Retinal pigment epithelial cell (primary cell): ENCODE data around the gene TUBB6.
A peak's percentile ranks its signal among the peaks of the same experiment; 100 is the strongest.

Experiments used
- DNase-seq: peaks from one replicate; pipeline ENCODE4 v3.0.0-alpha.2; 2010; ENCODE audit warnings: low read depth
- H3K4me3 ChIP-seq: 2 replicates; pipeline ENCODE4 v1.5.1; 2011; ENCODE audit warnings: mild to moderate bottlenecking, low read length, control low read depth, moderate library complexity
- TF ChIP-seq, protein P1 (sequence below): conservative IDR thresholded peaks from 2 replicates; pipeline ENCODE4 v1.5.1; 2011; ENCODE audit warnings: low read depth, low read length, control low read depth, inconsistent platforms

Gene TUBB6

DNA sequence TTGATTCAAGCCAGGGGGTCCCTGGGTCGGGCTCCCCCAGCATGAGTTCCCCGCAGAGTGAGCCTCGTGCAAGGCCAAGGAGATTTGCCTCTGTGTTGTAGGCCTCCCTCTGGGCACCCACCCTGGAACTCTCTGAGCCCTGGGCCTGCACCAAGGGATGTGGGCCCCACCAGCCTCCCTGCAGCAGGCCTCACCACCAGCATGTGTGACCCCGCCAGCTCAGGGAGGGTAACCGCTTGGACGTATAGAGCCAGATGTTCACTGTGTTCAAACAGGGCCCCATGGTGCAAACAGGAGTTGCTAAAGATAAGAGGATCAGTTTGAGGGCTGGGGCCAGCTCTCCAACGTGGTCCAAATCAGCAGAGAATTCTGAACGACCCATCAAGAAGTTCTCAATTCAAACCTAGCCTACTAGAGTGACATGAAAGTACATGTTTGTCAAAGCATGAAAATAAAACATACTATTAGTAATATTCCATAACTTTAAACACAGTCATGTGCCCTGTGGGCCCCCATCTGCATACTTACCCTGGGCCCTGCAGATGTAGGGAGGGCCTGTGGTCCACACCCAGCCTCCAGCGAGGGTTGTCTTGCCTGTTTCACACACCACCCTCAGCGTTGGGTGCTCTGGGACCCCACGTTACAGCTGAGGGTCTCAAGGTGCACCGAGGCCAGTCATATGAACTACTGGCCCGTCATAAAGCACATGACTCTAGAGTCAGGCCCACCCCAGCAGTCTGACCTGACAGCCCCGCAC, 5.5 kb upstream of the TUBB6 start:
- no peak for DNase-seq
- TF ChIP-seq, protein P1, sequence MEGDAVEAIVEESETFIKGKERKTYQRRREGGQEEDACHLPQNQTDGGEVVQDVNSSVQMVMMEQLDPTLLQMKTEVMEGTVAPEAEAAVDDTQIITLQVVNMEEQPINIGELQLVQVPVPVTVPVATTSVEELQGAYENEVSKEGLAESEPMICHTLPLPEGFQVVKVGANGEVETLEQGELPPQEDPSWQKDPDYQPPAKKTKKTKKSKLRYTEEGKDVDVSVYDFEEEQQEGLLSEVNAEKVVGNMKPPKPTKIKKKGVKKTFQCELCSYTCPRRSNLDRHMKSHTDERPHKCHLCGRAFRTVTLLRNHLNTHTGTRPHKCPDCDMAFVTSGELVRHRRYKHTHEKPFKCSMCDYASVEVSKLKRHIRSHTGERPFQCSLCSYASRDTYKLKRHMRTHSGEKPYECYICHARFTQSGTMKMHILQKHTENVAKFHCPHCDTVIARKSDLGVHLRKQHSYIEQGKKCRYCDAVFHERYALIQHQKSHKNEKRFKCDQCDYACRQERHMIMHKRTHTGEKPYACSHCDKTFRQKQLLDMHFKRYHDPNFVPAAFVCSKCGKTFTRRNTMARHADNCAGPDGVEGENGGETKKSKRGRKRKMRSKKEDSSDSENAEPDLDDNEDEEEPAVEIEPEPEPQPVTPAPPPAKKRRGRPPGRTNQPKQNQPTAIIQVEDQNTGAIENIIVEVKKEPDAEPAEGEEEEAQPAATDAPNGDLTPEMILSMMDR = no peak
- no peak overlapping the region for H3K4me3 ChIP-seq

DNA sequence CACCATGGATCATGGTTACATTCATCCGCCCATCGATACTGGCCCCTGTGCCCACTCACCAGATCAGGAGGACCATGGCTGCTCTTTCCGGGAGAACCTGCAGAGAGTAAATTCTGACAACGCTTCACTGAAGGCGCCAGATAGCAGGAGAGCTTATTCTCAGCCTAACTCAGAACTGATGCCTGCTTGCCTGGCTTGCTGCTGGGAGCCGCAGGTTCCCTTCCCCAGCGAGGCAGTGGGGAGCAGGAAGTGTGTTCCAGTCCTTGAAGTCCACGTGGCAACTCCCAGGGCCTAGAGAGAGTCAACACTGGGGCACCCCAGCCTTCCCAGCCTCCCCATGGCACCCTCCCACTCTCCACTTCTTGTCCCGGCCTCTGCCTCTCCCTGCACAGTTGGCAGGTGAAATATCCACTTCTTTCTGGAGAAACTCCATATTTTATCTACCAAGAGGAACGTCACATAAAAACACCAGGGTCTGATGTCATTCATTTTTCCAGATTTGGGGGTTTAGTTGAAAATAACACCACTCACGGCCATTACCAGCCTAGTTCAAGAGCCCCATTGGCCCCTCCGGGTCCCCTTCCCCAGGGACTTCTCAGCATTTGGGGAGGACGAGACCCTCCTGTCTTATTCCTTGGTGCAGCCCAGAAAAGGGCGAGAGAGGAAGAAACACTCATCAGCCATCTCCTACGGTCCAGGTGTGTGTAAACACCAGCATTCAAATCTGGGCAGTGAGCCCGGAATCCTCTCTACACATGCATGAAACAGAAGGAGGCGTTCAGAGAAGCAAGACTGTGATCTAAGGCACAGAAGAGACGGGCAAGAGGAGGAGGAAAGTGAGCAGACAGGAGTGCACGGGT, 3.5 kb upstream of the TUBB6 start:
- no peak overlapping the region for H3K4me3 ChIP-seq
- TF ChIP-seq, protein P1 = no peak
- DNase-seq = no peak

DNA sequence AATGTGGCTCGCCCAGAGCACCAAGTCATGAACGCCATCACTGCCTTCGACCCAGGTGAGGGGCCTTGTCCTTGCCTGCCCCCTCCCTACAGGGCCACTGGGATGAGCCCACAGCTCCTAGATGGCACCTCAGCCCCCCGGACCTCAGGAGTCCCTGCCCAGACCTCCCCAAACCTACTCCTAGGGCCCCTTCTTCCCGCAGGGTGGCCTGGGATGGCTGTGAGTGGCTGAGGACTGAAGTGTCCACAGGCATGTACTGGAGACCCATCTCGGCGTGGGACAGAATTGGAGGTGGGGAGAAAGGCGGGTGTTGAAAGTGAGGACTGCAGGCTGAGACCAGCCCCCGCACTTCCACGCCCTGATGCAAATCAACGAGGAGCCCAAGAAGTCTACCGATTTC, 2.8 kb upstream of the TUBB6 start:
- no peak overlapping the region for H3K4me3 ChIP-seq
- TF ChIP-seq, protein P1 = no peak
- no peak for DNase-seq

DNA sequence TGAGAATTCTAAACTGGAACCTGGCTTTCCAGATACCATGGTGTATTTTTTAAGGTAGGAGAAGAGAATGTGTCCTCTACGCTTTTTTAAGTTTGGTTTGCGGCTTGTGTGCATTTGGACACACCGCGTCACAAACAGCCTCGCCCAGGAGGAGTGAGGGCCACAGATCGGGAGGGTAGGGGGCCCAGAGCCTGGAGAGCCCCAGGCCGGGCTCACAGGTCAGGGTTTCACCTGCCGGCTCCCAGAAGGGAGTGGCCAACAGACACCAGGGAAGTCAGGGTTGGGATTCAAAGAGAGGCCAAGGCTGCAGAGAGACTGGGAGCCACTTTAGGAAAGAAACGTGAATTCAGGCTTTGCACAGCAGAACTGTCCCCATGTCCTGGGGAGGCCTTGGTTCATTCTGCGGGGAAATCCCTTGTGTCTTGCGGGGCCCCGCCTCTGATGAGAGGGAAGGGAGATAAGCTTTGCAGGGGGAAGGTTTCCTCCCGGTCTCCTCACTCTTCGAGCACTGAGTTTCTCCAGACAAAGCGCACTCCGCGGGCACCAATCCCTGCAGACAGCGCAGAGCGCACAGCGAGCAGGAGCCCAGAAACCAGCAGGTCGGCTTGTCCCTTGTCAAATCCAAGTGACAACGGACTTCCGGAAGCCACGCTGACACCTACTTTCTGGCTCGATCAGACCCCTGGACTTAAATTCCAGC, 2.0 kb upstream of the TUBB6 start:
- no peak overlapping the region for H3K4me3 ChIP-seq
- DNase-seq = no peak
- TF ChIP-seq, protein P1 = no peak

DNA sequence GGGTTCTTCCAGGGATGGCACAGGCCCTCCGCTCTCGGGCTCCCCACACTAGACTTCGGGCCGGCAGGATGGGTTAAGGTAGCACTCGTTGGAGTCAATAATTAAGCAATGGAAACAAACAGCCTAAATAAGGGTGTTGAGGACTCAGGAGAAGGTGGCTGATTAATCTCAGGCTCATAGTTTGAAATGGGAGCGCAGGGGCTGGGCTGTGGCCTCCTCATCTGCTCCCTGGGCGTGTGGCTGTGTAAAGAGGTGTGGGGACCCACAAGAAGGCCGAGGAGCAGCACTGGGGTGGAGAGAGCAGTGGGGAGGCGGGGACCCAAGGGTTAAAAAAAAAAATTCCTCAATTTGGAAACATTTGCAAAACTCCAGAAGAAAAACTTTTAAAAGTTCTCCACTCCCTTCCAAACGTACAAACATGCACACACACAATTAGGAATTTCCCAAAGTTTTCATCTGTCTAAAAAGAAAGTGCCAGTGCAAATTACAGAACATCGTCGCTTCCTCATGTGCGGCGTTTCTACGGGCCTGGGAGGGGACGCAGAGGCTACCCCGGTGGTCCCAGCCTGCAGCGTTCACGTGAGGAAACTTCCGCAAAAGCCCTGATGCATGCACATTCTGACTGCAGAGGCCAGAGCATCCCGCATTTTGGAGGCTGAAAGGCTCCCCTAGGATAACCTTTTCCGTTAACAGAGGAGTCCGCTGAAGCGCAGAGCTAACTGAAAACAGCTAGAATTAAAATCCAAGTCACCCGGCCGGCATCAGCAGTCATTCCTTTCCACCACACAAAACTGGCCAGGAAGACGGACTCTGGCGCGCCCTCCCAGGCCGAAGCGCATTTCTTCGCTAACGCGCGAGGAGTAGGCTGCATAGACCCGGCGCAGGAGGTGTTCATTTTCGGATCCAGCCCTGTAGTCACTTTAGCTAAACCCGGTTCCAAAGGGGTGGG, 1.0 kb upstream of the TUBB6 start:
- TF ChIP-seq, protein P1 = peak; percentile 26
- H3K4me3 ChIP-seq = peak overlapping the region; percentile 59
- DNase-seq = no peak

DNA sequence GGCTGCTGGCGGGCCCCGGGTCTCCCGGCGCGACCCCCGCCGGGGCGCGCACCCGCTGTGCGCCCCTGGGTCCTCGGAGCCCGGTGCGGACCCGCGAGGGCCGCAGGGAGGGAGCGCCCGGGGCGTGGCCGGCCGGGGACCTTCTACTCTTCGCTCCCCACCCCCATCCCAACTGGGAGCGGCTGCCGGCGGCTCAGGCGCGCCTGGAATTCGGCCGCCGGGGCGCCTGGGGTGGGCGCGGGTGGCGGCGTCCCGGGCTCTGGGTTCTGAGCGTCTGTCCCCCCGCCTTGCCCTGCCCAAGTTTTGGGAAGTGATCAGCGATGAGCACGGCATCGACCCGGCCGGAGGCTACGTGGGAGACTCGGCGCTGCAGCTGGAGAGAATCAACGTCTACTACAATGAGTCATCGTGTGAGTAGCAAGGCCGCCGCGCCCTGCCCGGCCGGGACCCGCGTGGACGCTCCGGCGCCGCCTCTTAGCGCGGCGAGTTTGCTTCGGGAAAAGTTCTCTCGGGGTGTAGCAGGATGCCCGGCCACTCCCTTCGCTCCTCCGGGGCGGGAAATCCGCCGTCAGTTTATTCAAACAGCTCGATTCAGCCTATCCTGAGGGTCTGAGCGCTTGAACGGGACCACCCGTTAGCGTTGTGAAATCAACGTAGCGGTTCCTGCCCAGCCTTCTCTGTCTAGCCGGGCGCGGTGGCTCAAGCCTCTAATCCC, 502 bp downstream of the TUBB6 start:
- TF ChIP-seq, protein P1 = no peak
- no peak for DNase-seq

More for the DNA sequence above, 502 bp downstream of the TUBB6 start:
- peak overlapping the region; percentile 80 for H3K4me3 ChIP-seq
